MM.1S (cell line): ENCODE data around the gene CXCL12.

Experiments used
- DNase-seq: peaks from one replicate; pipeline ENCODE4 v3.0.0-alpha.2; 2015
- H2AFZ ChIP-seq: fragments of 300-600 bp; sonication (generic); 2 replicates; pipeline ENCODE4 v1.6.0; 2016; ENCODE audit warnings: antibody characterized with exemption, low read length
- H3F3A ChIP-seq: fragments of 300-600 bp; sonication (generic); 2 replicates; pipeline ENCODE4 v1.6.1; 2016; ENCODE audit warnings: mild to moderate bottlenecking, antibody characterized with exemption, low read length, moderate library complexity, mixed read lengths; ENCODE audit not compliant: insufficient read depth
- H3K27ac ChIP-seq: fragments of 300-600 bp; sonication (generic); 2 replicates; pipeline ENCODE4 v1.5.1; 2016; ENCODE audit warnings: mild to moderate bottlenecking, low read length
- H3K27me3 ChIP-seq: fragments of 300-600 bp; sonication (generic); replicated peaks from 2 replicates; pipeline ENCODE4 v1.6.0; 2016; ENCODE audit warnings: low read length; ENCODE audit not compliant: insufficient read depth
- H3K36me3 ChIP-seq: fragments of 300-600 bp; sonication (generic); replicated peaks from 2 replicates; pipeline ENCODE4 v1.6.1; 2016; ENCODE audit warnings: mild to moderate bottlenecking, low read length, mixed read lengths; ENCODE audit not compliant: insufficient read depth
- H3K4me1 ChIP-seq: fragments of 300-600 bp; sonication (generic); 2 replicates; pipeline ENCODE4 v1.6.1; 2016; ENCODE audit warnings: low read length, mixed read lengths
- H3K4me2 ChIP-seq: fragments of 300-600 bp; sonication (generic); 2 replicates; pipeline ENCODE4 v1.6.0; 2016; ENCODE audit warnings: low read depth, low read length
- H3K4me3 ChIP-seq: fragments of 300-600 bp; sonication (generic); 2 replicates; pipeline ENCODE4 v1.5.1; 2016; ENCODE audit warnings: low read length, mixed read lengths
- H3K79me2 ChIP-seq: fragments of 300-600 bp; sonication (generic); 2 replicates; pipeline ENCODE4 v1.6.1; 2016; ENCODE audit warnings: mixed run types, low read length, mixed read lengths
- H3K9ac ChIP-seq: fragments of 300-600 bp; sonication (generic); 2 replicates; pipeline ENCODE4 v1.6.1; 2016; ENCODE audit warnings: low read length, mixed read lengths
- H3K9me2 ChIP-seq: fragments of 300-600 bp; sonication (generic); replicated peaks from 2 replicates; pipeline ENCODE4 v1.6.1; 2016; ENCODE audit warnings: mild to moderate bottlenecking, low read length, mixed read lengths; ENCODE audit not compliant: insufficient read depth
- H3K9me3 ChIP-seq: fragments of 300-600 bp; sonication (generic); replicated peaks from 2 replicates; pipeline ENCODE4 v1.6.1; 2016; ENCODE audit warnings: mild to moderate bottlenecking, low read length, mixed read lengths; ENCODE audit not compliant: insufficient read depth
- H4K20me1 ChIP-seq: fragments of 300-600 bp; sonication (generic); 2 replicates; pipeline ENCODE4 v1.6.1; 2016; ENCODE audit warnings: mild to moderate bottlenecking, low read length, moderate library complexity, mixed read lengths; ENCODE audit not compliant: insufficient read depth
- EZH2 ChIP-seq: fragments of 300-600 bp; sonication (generic); optimal IDR thresholded peaks from 2 replicates; pipeline ENCODE3; 2017; ENCODE audit warnings: low read depth, mild to moderate bottlenecking, antibody characterized with exemption, low read length, mixed read lengths
- EZH2phosphoT487 ChIP-seq: fragments of 300-600 bp; sonication (generic); IDR thresholded peaks from 2 replicates; pipeline ENCODE4 v1.6.1; 2018; ENCODE audit warnings: antibody characterized with exemption, low read length
- TF ChIP-seq, protein P1 (sequence below): fragments of 300-600 bp; sonication (generic); IDR thresholded peaks from 2 replicates; pipeline ENCODE4 v1.5.1; 2016; ENCODE audit warnings: antibody characterized with exemption, low read length, mixed read lengths

CXCL12 gene

DNA sequence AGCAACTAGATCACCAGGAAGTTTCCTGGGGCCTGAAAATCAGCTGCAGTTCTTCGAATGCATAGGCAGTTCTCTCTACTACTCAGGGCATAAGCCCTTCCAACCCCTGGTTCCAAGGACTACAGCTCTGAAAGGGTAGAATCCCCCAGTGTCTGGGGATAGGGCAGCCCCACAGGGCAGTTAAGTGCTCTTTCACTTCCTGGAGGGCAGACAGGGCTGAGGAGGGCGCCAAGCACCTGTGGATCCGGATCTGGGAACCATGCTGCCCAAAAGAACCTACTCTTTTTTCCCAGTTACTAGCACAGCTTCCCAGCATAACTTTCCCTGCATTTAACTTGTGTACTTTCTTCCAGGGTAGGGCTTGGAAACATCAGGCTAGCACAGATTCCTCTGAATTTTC is 41.1 kb downstream of the CXCL12 start:
- no peaks in the 10 kb centered on the region for H3K79me2 ChIP-seq
- H3K9me3 ChIP-seq: no peaks in the 10 kb centered on the region
- no peaks in the 10 kb centered on the region for H3F3A ChIP-seq
- no peaks in the 10 kb centered on the region for H3K9me2 ChIP-seq
- DNase-seq: no peak
- H3K9ac ChIP-seq: no peak overlapping the region
- H3K36me3 ChIP-seq: no peaks in the 10 kb centered on the region
- H3K4me2 ChIP-seq: no peak overlapping the region
- no peak overlapping the region for H3K4me3 ChIP-seq
- H4K20me1 ChIP-seq: no peaks in the 10 kb centered on the region
- no peaks in the 10 kb centered on the region for H3K27me3 ChIP-seq
- no peak for TF ChIP-seq EZH2phosphoT487
- TF ChIP-seq EZH2: no peak
- TF ChIP-seq, protein P1, sequence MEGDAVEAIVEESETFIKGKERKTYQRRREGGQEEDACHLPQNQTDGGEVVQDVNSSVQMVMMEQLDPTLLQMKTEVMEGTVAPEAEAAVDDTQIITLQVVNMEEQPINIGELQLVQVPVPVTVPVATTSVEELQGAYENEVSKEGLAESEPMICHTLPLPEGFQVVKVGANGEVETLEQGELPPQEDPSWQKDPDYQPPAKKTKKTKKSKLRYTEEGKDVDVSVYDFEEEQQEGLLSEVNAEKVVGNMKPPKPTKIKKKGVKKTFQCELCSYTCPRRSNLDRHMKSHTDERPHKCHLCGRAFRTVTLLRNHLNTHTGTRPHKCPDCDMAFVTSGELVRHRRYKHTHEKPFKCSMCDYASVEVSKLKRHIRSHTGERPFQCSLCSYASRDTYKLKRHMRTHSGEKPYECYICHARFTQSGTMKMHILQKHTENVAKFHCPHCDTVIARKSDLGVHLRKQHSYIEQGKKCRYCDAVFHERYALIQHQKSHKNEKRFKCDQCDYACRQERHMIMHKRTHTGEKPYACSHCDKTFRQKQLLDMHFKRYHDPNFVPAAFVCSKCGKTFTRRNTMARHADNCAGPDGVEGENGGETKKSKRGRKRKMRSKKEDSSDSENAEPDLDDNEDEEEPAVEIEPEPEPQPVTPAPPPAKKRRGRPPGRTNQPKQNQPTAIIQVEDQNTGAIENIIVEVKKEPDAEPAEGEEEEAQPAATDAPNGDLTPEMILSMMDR: no peak
- H2AFZ ChIP-seq: no peak overlapping the region
- H3K4me1 ChIP-seq: no peaks in the 10 kb centered on the region
- no peak overlapping the region for H3K27ac ChIP-seq

DNA sequence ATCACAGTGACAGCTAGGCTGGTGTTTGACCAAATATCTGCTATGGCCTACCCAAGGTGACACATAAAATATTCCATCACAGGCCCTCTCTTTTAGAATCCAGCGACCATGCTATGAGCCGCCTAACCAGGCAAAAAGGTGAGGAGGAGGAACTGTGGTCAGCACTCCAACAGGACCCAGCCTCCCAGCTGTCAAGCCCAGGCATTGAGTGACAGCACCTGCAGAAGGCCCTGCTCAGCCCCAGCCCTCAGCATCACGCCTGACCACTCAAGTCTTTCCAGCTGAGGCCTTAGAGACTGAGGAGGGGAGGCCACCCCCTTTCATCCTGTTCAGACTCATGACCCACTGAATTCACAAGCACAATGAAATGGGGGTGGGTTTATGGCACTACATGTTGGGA is 43.0 kb downstream of the CXCL12 start:
- no peak overlapping the region for H3K4me3 ChIP-seq
- no peaks in the 10 kb centered on the region for H3K27me3 ChIP-seq
- TF ChIP-seq EZH2 (no peak), EZH2phosphoT487 (no peak)
- TF ChIP-seq, protein P1: no peak
- H4K20me1 ChIP-seq: no peaks in the 10 kb centered on the region
- H3K4me1 ChIP-seq: no peaks in the 10 kb centered on the region
- no peak overlapping the region for H3K9ac ChIP-seq
- no peak overlapping the region for H3K27ac ChIP-seq
- H3K9me3 ChIP-seq: no peaks in the 10 kb centered on the region
- no peak overlapping the region for H3K4me2 ChIP-seq
- H2AFZ ChIP-seq: no peak overlapping the region
- H3F3A ChIP-seq: no peaks in the 10 kb centered on the region
- no peak for DNase-seq
- H3K9me2 ChIP-seq: no peaks in the 10 kb centered on the region
- no peaks in the 10 kb centered on the region for H3K36me3 ChIP-seq
- no peaks in the 10 kb centered on the region for H3K79me2 ChIP-seq

DNA sequence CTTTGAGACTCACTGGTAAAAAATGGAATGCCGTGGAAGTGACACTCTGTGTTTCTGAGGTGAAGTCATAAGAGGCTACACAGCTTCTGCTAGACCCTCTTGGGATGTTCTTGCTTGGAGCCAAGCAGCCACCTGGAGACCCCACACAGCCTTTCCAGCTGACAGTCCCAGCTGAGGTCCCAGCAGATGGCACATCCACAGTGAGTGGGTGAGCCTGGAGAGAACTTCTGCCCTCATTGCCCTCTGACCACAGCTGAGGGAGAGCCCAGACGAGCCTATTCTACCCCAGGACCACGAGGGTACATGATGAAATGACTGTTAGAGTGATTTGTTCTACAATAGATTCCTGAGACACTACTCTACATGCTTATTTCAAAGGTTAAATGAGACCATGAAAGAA is 44.3 kb downstream of the CXCL12 start:
- no peaks in the 10 kb centered on the region for H3K27me3 ChIP-seq
- no peak for DNase-seq
- no peak overlapping the region for H3K27ac ChIP-seq
- H3K4me3 ChIP-seq: no peak overlapping the region
- H3K4me1 ChIP-seq: no peaks in the 10 kb centered on the region
- no peak overlapping the region for H3K4me2 ChIP-seq
- TF ChIP-seq EZH2 (no peak), EZH2phosphoT487 (no peak)
- TF ChIP-seq, protein P1: no peak
- H3K9me3 ChIP-seq: no peaks in the 10 kb centered on the region
- H3K36me3 ChIP-seq: no peaks in the 10 kb centered on the region
- no peaks in the 10 kb centered on the region for H4K20me1 ChIP-seq
- no peaks in the 10 kb centered on the region for H3F3A ChIP-seq
- no peaks in the 10 kb centered on the region for H3K79me2 ChIP-seq
- no peak overlapping the region for H3K9ac ChIP-seq
- no peak overlapping the region for H2AFZ ChIP-seq
- H3K9me2 ChIP-seq: no peaks in the 10 kb centered on the region

DNA sequence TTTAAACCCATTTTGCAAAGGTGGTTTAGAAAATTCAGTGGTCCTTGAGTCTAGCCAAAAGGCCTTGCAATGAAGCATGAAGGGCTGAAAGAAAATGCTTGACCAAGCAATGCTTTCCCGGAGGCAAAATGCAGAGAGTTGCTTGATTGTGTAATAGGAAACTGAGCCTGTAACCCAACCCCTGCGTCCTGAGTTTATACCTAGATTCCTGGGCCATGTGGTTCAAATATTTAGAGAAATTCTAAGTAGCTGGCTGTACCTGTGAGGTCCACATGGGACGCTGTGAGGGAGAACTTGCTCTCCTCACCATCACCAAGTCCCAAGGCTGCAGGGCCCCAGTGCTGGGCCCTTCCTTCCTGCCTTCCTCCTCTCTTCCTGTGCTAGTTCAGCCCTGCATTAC is 45.7 kb downstream of the CXCL12 start:
- no peaks in the 10 kb centered on the region for H3K9me3 ChIP-seq
- no peaks in the 10 kb centered on the region for H3K79me2 ChIP-seq
- no peak overlapping the region for H3K27ac ChIP-seq
- H3K9ac ChIP-seq: no peak overlapping the region
- no peaks in the 10 kb centered on the region for H3K4me1 ChIP-seq
- TF ChIP-seq EZH2phosphoT487: no peak
- no peak for TF ChIP-seq EZH2
- TF ChIP-seq, protein P1: no peak
- DNase-seq: no peak
- no peak overlapping the region for H3K4me3 ChIP-seq
- no peaks in the 10 kb centered on the region for H3K9me2 ChIP-seq
- no peak overlapping the region for H3K4me2 ChIP-seq
- no peak overlapping the region for H2AFZ ChIP-seq
- no peaks in the 10 kb centered on the region for H3K36me3 ChIP-seq
- no peaks in the 10 kb centered on the region for H3F3A ChIP-seq
- no peaks in the 10 kb centered on the region for H3K27me3 ChIP-seq
- no peaks in the 10 kb centered on the region for H4K20me1 ChIP-seq
